Ectodermal cell (in vitro differentiated cells): ENCODE measurements around the gene TBC1D28.
A peak's percentile ranks its signal among the peaks of the same experiment; 100 is the strongest.
"Not testable (repeated sequence)": the region's sequence is repeated elsewhere in the genome, so short reads cannot be mapped to it uniquely, and the experiment has no call there.

ENCODE experiments used
- H3K27ac ChIP-seq: 2 replicates; pipeline ENCODE4 v1.7.0; 2013; ENCODE audit warnings: mild to moderate bottlenecking, low read depth, low read length; ENCODE audit not compliant: insufficient read depth, poor library complexity, severe bottlenecking
- H3K27me3 ChIP-seq: 2 replicates; pipeline ENCODE4 v1.7.0; 2013; ENCODE audit warnings: mild to moderate bottlenecking, low read length; ENCODE audit not compliant: insufficient read depth, control insufficient read depth, poor library complexity, severe bottlenecking
- H3K36me3 ChIP-seq: one replicate; pipeline ENCODE4 v1.7.0; 2013; ENCODE audit warnings: low read length; ENCODE audit not compliant: control insufficient read depth, insufficient read depth
- H3K4me1 ChIP-seq: one replicate; pipeline ENCODE4 v1.7.0; 2013; ENCODE audit warnings: low read length; ENCODE audit not compliant: control insufficient read depth, insufficient read depth
- H3K4me3 ChIP-seq: 2 replicates; pipeline ENCODE4 v1.7.0; 2013; ENCODE audit warnings: low read depth, low read length, control low read depth; ENCODE audit not compliant: insufficient read depth
- H3K9me3 ChIP-seq: 2 replicates; pipeline ENCODE4 v1.7.0; 2013; ENCODE audit warnings: mild to moderate bottlenecking, low read length, moderate library complexity; ENCODE audit not compliant: control insufficient read depth
- WGBS, 2 experiments: methylation state at CpG; one replicate each; pipeline ENCODE4 v1.1.7; 2013; ENCODE audit warnings: missing lambda C conversion rate in 2 of 2; 5-methylcytosine and 5-hydroxymethylcytosine counted together

Gene TBC1D28

GRCh38 chr17:18661924-18662624 lies 17.9 kb upstream of the TBC1D28 start:
- not testable (repeated sequence) for H3K4me1 ChIP-seq, H3K27me3 ChIP-seq, H3K27ac ChIP-seq, H3K9me3 ChIP-seq, H3K36me3 ChIP-seq, H3K4me3 ChIP-seq
- WGBS, 2 experiments = 90 to 98% methylated on average over 2 to 3 of the region's 5 CpGs

DNA sequence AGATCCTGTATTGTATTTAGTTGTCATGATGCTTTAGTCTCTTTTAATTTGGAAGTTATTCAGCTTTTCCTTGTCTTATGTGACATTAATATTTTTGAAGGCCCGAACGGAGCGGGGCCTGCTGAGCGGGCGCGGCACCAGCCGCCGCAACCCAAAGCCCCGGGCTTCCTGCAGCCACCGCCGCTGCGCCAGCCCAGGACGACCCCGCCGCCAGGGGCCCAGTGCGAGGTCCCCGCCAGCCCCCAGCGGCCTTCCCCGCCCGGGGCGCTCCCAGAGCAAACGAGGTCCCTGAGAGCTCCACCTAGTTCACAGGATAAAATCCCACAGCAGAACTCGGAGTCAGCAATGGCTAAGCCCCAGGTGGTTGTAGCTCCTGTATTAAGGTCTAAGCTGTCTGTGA lies 5.9 kb upstream of the TBC1D28 start:
- 94 to 95% methylated on average over 23 of the region's 23 CpGs for WGBS, 2 experiments
- not testable (repeated sequence) for H3K36me3 ChIP-seq, H3K27ac ChIP-seq, H3K4me1 ChIP-seq, H3K4me3 ChIP-seq, H3K27me3 ChIP-seq, H3K9me3 ChIP-seq

DNA sequence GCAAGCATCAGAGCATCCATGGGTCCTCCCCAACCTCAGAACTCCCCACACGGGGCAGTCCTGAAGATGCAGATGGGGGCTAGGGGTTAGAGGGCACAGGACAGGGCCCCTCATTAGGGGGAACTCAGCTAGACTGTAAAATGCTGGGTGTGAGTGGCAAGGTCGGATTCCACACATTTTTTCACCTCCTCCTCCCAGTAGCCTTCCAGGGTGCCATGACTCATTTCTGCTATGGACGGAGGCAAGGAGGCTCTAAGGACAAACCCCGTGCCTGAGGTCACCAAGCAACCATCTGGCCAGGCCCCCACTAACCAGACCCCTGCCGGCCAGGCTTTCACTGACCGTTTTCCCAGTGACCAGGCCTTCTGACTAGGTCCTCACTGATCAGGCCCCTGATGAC lies 1.1 kb downstream of the TBC1D28 start:
- not testable (repeated sequence) for H3K36me3 ChIP-seq, H3K4me1 ChIP-seq, H3K27ac ChIP-seq, H3K4me3 ChIP-seq, H3K9me3 ChIP-seq, H3K27me3 ChIP-seq
- WGBS, 2 experiments = 60 to 82% methylated on average over 2 to 3 of the region's 6 CpGs

GRCh38 chr17:18638357-18638756 lies 5.8 kb downstream of the TBC1D28 start:
- H3K36me3 ChIP-seq, H3K27ac ChIP-seq, H3K4me1 ChIP-seq, H3K27me3 ChIP-seq, H3K9me3 ChIP-seq, H3K4me3 ChIP-seq: not testable (repeated sequence)
- WGBS, 2 experiments = 95 to 96% methylated on average over 11 to 13 of the region's 13 CpGs

GRCh38 chr17:18636237-18636636 lies 8.0 kb downstream of the TBC1D28 start:
- WGBS, 2 experiments = 92 to 93% methylated on average over 7 of the region's 7 CpGs

GRCh38 chr17:18635773-18636172 lies 8.4 kb downstream of the TBC1D28 start:
- 91 to 95% methylated on average over 5 of the region's 7 CpGs for WGBS, 2 experiments
- not testable (repeated sequence) for H3K36me3 ChIP-seq, H3K27ac ChIP-seq, H3K4me1 ChIP-seq, H3K4me3 ChIP-seq, H3K27me3 ChIP-seq, H3K9me3 ChIP-seq

More at GRCh38 chr17:18636237-18636636, 8.0 kb downstream of the TBC1D28 start:
- H3K27ac ChIP-seq, H3K4me1 ChIP-seq, H3K9me3 ChIP-seq, H3K36me3 ChIP-seq, H3K27me3 ChIP-seq, H3K4me3 ChIP-seq: not testable (repeated sequence)

DNA sequence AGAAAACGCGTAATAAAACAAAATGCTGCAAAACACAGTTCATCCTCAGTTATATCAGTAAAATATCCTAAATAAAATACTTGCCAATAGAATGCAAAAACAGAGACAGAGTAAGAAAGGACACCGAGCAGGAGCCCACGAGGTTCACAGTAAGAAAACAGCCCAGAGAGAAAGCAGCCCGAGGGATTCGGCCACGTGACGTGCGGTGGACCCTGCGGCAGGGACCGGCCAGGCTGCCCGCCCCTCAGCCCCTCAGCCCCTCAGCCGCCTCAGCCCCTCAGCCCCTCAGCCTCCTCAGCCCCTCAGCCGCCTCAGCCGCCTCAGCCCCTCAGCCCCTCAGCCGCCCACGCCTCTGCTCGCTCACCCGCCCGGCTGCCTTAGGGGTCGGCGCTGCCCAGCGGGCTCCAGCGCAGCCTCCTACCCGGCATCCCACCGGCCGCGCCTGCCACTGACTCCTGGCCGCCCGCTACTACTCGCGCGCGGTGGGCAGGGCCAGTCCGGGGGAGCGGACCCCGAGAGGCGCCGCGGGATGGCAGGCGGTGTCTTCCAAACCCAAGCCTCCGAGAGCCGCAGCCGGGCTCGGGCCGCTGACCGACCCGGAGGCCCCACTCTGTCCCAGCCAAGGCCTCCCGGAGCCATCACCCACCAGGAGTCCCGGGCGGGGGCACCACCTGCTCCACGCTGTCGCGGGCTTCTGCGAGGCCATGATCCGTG lies 9.5 kb downstream of the TBC1D28 start:
- not testable (repeated sequence) for H3K27ac ChIP-seq, H3K27me3 ChIP-seq, H3K4me1 ChIP-seq, H3K36me3 ChIP-seq, H3K9me3 ChIP-seq
- H3K4me3 ChIP-seq = peak overlapping the region; percentile 22
- 17 to 18% methylated on average over 54 to 55 of the region's 56 CpGs for WGBS, 2 experiments

- Histone ChIP-seq H3K9me3 (no peaks in the 10 kb centered on the region), H3K4me1 (no peaks in the 10 kb centered on the region), H3K27me3 (no peaks in the 10 kb centered on the region), H3K4me3 (no peak overlapping the region), H3K27ac (no peak overlapping the region), H3K36me3 (no peaks in the 10 kb centered on the region)
- WGBS, 2 experiments = 91 to 98% methylated on average over 11 to 12 of the region's 12 CpGs
Measured at GRCh38 chr17:18626152-18626870, 17.9 kb downstream of the TBC1D28 start.

DNA sequence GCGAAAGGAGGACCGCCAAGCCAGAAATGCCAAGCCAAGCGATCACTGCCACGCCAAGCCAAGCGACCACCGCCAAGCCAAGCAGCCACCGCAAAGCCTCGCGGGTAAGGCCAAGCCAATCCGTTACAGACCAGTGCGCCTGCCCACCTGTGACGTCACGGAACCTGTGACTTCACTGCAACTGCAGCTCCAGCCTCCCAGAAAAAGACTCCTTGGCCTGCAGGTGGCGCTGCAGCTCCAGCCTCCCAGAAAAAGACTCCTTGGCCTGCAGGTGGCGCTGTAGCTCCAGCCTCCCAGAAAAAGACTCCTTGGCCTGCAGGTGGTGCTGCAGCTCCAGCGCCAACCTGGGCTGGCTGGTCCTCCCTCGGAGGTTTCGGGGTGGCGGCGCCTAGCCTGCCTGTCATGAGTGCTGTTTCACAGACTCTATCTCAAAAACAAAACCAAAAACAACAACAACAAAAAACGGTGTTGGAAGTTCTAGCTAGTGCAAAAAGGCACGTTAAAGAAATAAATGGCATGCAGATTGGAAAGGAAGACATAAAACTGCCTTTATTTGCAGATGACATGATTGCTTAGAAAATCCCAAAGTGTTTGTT lies 18.6 kb downstream of the TBC1D28 start:
- not testable (repeated sequence) for H3K36me3 ChIP-seq, H3K27me3 ChIP-seq, H3K4me3 ChIP-seq, H3K9me3 ChIP-seq, H3K27ac ChIP-seq, H3K4me1 ChIP-seq
- 73 to 76% methylated on average over 21 of the region's 22 CpGs for WGBS, 2 experiments

DNA sequence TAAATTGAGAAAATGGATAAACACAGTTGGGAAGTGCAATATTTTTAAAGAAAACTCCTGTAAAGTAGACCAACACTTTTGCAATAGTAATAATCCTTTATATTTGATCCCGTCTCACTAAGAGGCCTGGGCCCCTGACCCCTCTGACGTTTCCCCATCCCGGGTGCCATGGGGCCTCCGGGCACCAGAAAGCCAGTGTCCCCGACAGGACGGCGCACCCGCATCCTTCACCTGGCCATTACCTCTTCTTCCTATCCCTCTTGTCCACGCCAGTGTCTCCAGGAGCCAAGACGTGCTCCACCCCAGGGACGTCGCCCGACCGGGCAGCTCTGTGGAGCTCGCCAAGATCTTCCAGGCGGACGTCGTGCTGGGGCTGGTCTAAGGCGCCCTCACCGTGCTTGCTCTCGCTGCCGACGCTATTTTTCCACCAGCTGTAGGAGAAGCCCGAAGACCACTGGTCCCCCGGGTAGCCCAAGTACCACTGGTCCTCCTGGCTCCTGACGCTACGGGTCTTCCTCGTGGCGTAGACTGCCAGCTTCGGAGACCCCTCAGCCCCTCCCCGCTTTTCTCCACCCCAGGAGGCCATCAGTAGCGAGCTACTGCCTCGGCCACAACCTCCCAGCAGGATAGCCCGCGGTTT lies 19.2 kb downstream of the TBC1D28 start:
- H3K4me3 ChIP-seq, H3K9me3 ChIP-seq, H3K36me3 ChIP-seq, H3K27ac ChIP-seq, H3K27me3 ChIP-seq, H3K4me1 ChIP-seq: not testable (repeated sequence)
- 94 to 99% methylated on average over 13 to 16 of the region's 35 CpGs for WGBS, 2 experiments
